ENCODE results near the gene TPSD1.
"Not testable (repeated sequence)": the region's sequence is repeated elsewhere in the genome, so short reads cannot be mapped to it uniquely, and the experiment has no call there.

Gene TPSD1

DNA sequence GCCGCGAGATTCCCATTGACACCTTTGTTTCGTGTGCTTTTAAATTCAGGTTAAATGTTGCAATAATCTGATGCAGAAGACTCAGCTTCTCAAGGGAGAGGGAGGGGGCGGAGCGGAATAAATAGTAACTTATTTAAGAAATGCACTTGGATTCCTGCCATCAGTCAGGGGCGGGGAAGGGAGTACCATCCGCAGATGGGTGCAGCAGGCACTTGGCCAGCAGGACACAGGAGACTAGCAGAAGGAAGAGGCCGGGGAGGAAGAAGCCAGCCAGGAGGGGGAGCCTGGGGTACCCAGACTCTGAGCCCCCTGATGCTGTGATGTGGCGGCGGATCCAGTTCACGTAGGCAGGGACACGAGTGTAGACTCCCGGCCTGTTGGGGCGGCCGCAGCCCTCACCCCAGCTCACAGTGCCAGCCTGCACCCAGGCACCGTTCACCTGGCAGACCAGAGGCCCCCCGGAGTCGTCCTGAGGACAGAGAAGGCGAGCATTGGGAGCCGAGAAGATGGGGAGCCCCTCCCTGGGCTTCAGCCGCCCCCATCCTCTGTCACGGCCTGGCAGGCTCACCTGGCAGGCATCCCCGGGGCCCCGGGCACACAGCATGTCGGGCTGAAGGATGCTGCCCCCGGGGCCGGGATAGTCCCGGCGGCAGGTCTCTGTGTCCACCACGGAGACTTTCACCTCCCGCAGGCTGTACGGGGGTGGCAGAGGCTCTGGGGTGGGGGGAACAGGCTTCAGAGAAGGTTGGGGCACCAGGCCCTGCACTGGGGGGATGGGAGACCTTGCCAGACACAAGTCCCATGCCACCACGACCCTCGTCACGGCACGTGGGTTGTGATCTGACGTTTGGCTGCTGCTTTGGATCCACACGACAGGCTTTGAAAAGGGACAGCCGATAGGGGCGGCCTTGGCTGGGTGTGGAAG lies 34.0 kb upstream of the TPSD1 start:
- no peak for DNase-seq

GRCh38 chr16:1222553-1223354 lies 33.1 kb upstream of the TPSD1 start:
- no peak for DNase-seq

DNA sequence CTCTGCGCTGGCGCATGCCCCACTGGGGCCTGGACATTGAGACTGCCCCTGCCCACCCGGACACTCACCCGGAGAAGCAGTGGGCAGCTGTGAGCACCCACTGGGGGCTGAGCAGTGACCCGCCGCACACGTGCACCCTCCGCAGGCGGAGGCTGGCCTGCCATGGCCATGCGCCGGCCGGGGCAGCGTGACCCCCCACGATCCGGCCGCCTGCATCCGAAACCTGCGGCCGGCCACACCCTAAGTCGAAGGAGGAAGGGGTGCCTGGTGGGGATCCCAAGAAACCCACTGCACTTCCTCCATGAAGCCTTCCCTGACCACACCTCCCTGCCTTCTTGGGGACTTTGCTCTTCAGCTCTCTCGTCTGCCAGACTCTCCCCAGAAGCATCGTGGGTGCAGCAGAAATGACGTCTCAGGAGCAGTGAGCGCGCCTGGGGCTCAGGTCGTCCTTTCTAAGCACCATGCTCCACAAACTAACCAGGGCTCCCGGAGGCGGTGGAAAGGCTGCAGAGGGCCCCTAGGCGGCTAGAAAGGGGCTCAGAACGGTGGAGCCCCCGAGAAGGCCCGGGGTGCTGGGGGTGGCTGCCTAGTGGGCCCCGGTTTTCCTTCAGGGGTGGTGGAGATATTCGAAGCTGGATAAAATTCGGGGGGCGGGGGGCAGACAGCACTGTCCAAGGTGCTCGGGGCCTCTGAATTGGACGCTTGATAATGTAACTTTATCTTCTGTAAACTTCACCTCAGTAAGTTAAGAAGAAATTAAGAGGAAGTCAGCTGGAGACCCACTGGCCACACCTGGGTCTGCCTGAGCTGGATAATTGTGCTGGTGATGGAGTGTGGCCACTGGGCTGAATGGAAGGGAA lies 32.3 kb upstream of the TPSD1 start:
- no peak for DNase-seq

- DNase-seq, result no peak
These were observed 31.3 kb upstream of the TPSD1 start for GRCh38 chr16:1224558-1224957.

- DNase-seq, result no peak
These were observed 30.8 kb upstream of the TPSD1 start, which contains the start of gene TPSG1 for GRCh38 chr16:1225051-1225451. Gene TPSG1 (minus strand): TSS chr16:1225268. CDS start chr16:1225252, 16 bp downstream.

GRCh38 chr16:1225728-1226311 lies 30.0 kb upstream of the TPSD1 start:
- not testable (repeated sequence) for DNase-seq

DNA sequence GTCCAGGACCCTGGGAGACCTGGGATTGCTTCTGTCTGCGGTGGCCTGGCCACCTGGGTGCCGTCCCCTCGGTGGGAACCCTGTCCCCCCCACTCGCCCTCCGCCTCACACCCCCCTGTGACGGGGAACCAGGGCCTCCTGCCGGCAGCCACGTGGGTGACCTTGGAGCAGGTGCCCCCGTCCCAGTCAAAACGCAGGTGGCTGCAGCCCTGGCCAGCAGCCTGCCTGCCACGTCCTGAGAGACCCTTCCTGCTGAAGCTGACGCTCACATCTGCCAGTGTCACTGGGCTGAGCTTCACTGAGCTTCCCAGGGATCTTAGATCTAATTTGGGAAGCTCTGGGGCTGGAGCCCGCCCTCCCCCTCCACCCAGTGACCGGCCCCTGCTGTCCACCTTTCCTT lies 29.2 kb upstream of the TPSD1 start:
- DNase-seq, result not testable (repeated sequence)

- DNase-seq, result not testable (repeated sequence)
These were observed 27.6 kb upstream of the TPSD1 start for GRCh38 chr16:1228227-1228626.

GRCh38 chr16:1229476-1229875 lies 26.4 kb upstream of the TPSD1 start:
- not testable (repeated sequence) for DNase-seq

- DNase-seq, result not testable (repeated sequence)
These were observed 25.8 kb upstream of the TPSD1 start, which contains the start of gene TPSB2 for GRCh38 chr16:1230084-1230470. Gene TPSB2 (minus strand): TSS chr16:1230184. CDS start chr16:1229951, 233 bp downstream.

- DNase-seq, result not testable (repeated sequence)
These were observed 25.2 kb upstream of the TPSD1 start for GRCh38 chr16:1230471-1231212.

DNA sequence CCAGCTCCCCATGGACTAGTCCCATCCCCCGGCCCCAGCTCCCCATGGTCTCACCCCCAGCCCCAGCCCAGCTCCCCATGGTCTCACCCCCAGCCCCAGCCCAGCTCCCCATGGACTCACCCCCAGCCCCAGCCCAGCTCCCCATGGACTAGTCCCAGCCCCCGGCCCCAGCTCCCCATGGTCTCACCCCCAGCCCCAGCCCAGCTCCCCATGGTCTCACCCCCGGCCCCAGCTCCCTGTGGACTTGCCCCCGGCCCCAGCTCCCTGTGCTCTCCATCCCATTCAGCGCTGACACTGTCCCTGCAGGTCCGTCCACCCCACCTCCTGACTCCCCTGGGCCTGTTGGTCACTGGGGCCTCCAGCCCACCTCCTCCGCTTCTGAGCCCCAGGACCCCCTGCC lies 24.6 kb upstream of the TPSD1 start:
- not testable (repeated sequence) for DNase-seq

DNA sequence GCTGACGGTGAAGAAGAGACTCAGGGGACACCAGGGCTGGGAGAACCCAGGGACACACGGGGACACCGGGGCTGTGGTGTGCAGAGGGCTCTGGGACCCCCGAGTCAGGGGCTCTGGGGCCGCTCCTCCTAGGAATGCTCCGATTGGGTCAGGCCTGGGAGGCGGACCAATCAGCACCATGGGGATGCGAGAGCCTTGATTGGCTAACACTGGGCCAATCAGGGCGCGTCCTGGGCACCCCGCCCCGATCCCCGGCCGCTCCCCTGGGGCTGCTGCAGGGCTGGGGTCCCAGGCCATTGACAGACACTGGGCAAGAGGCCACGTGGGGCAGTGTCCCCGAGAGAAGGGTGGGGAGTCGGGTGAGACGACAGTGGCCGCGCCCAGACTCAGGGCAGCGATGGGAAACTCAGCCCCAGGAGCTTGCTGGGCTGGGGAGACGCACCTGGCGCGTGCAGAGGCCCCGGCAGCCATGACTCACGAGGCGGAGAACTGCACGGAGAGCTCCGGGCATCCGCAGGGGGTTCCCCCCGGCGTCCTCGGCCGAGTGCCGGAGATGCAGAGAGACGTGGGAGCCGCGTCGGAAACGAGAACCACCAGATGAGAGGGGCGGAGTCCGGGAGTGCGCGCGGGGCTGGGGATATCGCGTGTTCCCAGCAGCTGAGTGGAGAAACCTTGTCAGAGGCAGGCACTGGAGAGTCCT lies 23.7 kb upstream of the TPSD1 start:
- not testable (repeated sequence) for DNase-seq

GRCh38 chr16:1236659-1237058 lies 19.2 kb upstream of the TPSD1 start:
- not testable (repeated sequence) for DNase-seq

DNA sequence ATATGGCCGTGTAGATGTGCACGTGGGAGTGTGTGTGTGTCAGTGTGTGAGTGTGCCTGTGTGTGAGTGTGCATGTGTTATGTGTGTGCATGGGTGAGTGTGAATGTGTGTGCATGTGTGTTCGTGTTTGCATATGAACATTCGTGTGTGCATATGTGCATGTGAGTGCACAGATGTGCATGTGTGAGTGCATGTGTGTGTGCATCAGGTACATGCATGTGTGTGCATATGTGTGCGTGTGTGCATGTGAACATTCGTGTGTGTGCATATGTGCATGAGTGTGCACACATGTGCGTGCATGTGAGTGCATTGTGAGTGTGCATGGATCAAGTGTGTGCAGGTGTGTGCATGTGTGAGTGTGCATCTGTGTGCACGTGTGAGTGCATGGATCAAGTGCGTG lies 17.9 kb upstream of the TPSD1 start:
- DNase-seq, result no peak

- not testable (repeated sequence) for DNase-seq
These were observed 17.0 kb upstream of the TPSD1 start for GRCh38 chr16:1238909-1239308.

- DNase-seq, result not testable (repeated sequence)
These were observed 16.3 kb upstream of the TPSD1 start for GRCh38 chr16:1239575-1239974.

DNA sequence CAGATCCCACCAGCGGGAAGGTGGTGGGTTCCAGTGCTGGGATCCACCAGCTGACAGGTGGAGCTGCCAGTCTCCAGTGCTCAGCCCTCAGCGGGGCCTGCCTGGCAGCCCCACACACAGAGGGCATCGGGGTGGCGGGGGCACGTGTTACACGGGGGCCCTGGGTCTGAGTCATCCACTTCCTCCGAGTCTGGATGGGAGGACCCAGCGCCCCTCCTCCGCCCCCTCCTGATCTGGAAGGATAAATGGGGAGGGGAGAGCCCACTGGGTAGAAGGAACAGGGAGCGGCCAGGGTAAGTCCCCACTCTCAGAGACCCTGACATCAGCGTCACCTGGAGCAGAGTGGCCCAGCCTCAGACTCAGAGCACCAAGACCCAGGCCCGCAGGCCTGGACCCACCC lies 15.4 kb upstream of the TPSD1 start, which contains the start of gene TPSAB1:
Gene TPSAB1, plus strand, starts transcription at position 270 of the 400 bp plus-strand sequence. CDS start 234 bp downstream, outside the sequence.
- not testable (repeated sequence) for DNase-seq

DNA sequence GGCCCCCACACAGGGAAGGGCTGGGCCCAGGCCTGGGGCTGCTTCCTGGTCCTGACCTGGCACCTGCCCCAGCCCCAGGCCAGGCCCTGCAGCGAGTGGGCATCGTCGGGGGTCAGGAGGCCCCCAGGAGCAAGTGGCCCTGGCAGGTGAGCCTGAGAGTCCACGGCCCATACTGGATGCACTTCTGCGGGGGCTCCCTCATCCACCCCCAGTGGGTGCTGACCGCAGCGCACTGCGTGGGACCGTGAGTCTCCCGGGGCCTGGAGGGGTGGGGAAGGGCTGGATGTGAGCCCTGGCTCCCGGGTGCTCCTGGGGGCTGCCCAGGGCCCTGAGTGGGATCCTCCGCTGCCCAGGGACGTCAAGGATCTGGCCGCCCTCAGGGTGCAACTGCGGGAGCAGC lies 14.8 kb upstream of the TPSD1 start:
- DNase-seq, result not testable (repeated sequence)

- DNase-seq, result not testable (repeated sequence)
These were observed 12.5 kb upstream of the TPSD1 start for GRCh38 chr16:1243363-1243762.
